Measurements from ENCODE around the gene DUSP6.

Gene DUSP6

GRCh38 chr12:89327486-89328094 is 24.7 kb downstream of the DUSP6 start:
- DNase-seq: no peak

- DNase-seq: no peak
Observed at GRCh38 chr12:89326239-89327040, 25.9 kb downstream of the DUSP6 start.

- no peak for DNase-seq
Observed at GRCh38 chr12:89325495-89325894, 26.8 kb downstream of the DUSP6 start.

GRCh38 chr12:89324437-89324836 is 27.9 kb downstream of the DUSP6 start:
- DNase-seq: no peak

- DNase-seq: no peak
Observed at GRCh38 chr12:89323568-89324218, 28.6 kb downstream of the DUSP6 start.

- no peak for DNase-seq
Observed at GRCh38 chr12:89320735-89321134, 31.6 kb downstream of the DUSP6 start.

- no peak for DNase-seq
Observed at GRCh38 chr12:89319606-89320005, 32.7 kb downstream of the DUSP6 start.

- no peak for DNase-seq
Observed at GRCh38 chr12:89319122-89319521, 33.2 kb downstream of the DUSP6 start.

- no peak for DNase-seq
Observed at GRCh38 chr12:89316705-89317139, 35.6 kb downstream of the DUSP6 start.

GRCh38 chr12:89314060-89314761 is 38.1 kb downstream of the DUSP6 start:
- no peak for DNase-seq

GRCh38 chr12:89311703-89312293 is 40.5 kb downstream of the DUSP6 start:
- DNase-seq: no peak

- no peak for DNase-seq
Observed at GRCh38 chr12:89309815-89310214, 42.5 kb downstream of the DUSP6 start.

GRCh38 chr12:89309440-89309802 is 42.9 kb downstream of the DUSP6 start:
- DNase-seq: no peak

GRCh38 chr12:89307474-89308253 is 44.6 kb downstream of the DUSP6 start:
- DNase-seq: no peak

- DNase-seq: no peak
Observed at GRCh38 chr12:89306827-89307473, 45.4 kb downstream of the DUSP6 start.

GRCh38 chr12:89305373-89305772 is 46.9 kb downstream of the DUSP6 start:
- no peak for DNase-seq

- no peak for DNase-seq
Observed at GRCh38 chr12:89299931-89300330, 52.4 kb downstream of the DUSP6 start.

- no peak for DNase-seq
Observed at GRCh38 chr12:89299417-89299816, 52.9 kb downstream of the DUSP6 start.
